C4-2B (cell line): ENCODE data around the gene FOXP1.

ENCODE experiments used
- H3K27ac ChIP-seq: fragments of 450-650 bp; 2 replicates; pipeline ENCODE4 v1.5.1; 2017
- CTCF ChIP-seq: fragments of 450-650 bp; conservative IDR thresholded peaks from 2 replicates; pipeline ENCODE4 v1.5.1; 2017; ENCODE audit warnings: mild to moderate bottlenecking
- ZFX ChIP-seq: fragments of 450-650 bp; IDR thresholded peaks from 2 replicates; pipeline ENCODE4 v1.6.1; 2017

The FOXP1 gene

GRCh38 chr3:70992562-70993204 lies 590.8 kb downstream of the FOXP1 start:
- TF ChIP-seq CTCF = no peak
- TF ChIP-seq ZFX = no peak
- H3K27ac ChIP-seq = no peak overlapping the region

GRCh38 chr3:70992131-70992530 lies 591.4 kb downstream of the FOXP1 start:
- no peak overlapping the region for H3K27ac ChIP-seq
- TF ChIP-seq ZFX (no peak), CTCF (no peak)

GRCh38 chr3:70990723-70991122 lies 592.8 kb downstream of the FOXP1 start:
- no peak overlapping the region for H3K27ac ChIP-seq
- no peak for TF ChIP-seq ZFX
- TF ChIP-seq CTCF = no peak

GRCh38 chr3:70990185-70990584 lies 593.3 kb downstream of the FOXP1 start:
- no peak for TF ChIP-seq ZFX
- TF ChIP-seq CTCF = no peak
- H3K27ac ChIP-seq = no peak overlapping the region

GRCh38 chr3:70989174-70989573 lies 594.4 kb downstream of the FOXP1 start:
- no peak for TF ChIP-seq CTCF
- TF ChIP-seq ZFX = no peak
- H3K27ac ChIP-seq = no peak overlapping the region

- H3K27ac ChIP-seq = no peak overlapping the region
Measured at GRCh38 chr3:70988111-70988510, 595.4 kb downstream of the FOXP1 start.

GRCh38 chr3:70985572-70985971 lies 598.0 kb downstream of the FOXP1 start:
- no peak overlapping the region for H3K27ac ChIP-seq

More at GRCh38 chr3:70988111-70988510, 595.4 kb downstream of the FOXP1 start:
- TF ChIP-seq CTCF (no peak), ZFX (no peak)

More at GRCh38 chr3:70985572-70985971, 598.0 kb downstream of the FOXP1 start:
- TF ChIP-seq ZFX (no peak), CTCF (no peak)
